ENCODE data around the gene PTGDR.

PTGDR gene

GRCh38 chr14:52267501-52268278 is at the start of gene PTGDR:
Gene PTGDR, plus strand, starts transcription at chr14:52267698. Its CDS starts 117 bp downstream, at chr14:52267815.
- peak; percentile 64 for DNase-seq

GRCh38 chr14:52219488-52220084 is 47.9 kb upstream of the PTGDR start:
- no peak for DNase-seq

GRCh38 chr14:52220924-52221811 is 46.3 kb upstream of the PTGDR start:
- no peak for DNase-seq

GRCh38 chr14:52222901-52223300 is 44.6 kb upstream of the PTGDR start:
- DNase-seq: no peak

- DNase-seq: no peak
Measured at GRCh38 chr14:52227619-52228222, 39.8 kb upstream of the PTGDR start.

GRCh38 chr14:52233693-52234092 is 33.8 kb upstream of the PTGDR start:
- DNase-seq: no peak

GRCh38 chr14:52235434-52235833 is 32.1 kb upstream of the PTGDR start:
- DNase-seq: no peak

GRCh38 chr14:52235866-52236510 is 31.5 kb upstream of the PTGDR start:
- DNase-seq: no peak

GRCh38 chr14:52238682-52239081 is 28.8 kb upstream of the PTGDR start:
- no peak for DNase-seq

GRCh38 chr14:52240623-52241022 is 26.9 kb upstream of the PTGDR start:
- no peak for DNase-seq

- DNase-seq: no peak
Measured at GRCh38 chr14:52241087-52241793, 26.3 kb upstream of the PTGDR start.

- no peak for DNase-seq
Measured at GRCh38 chr14:52244328-52244727, 23.2 kb upstream of the PTGDR start.

- no peak for DNase-seq
Measured at GRCh38 chr14:52244997-52245396, 22.5 kb upstream of the PTGDR start.

GRCh38 chr14:52248057-52248456 is 19.4 kb upstream of the PTGDR start:
- DNase-seq: no peak

GRCh38 chr14:52251724-52252123 is 15.8 kb upstream of the PTGDR start:
- no peak for DNase-seq

GRCh38 chr14:52253503-52253902 is 14.0 kb upstream of the PTGDR start:
- no peak for DNase-seq

GRCh38 chr14:52254086-52254485 is 13.4 kb upstream of the PTGDR start:
- DNase-seq: no peak

- no peak for DNase-seq
Measured at GRCh38 chr14:52258783-52259182, 8.7 kb upstream of the PTGDR start.

GRCh38 chr14:52259434-52259833 is 8.1 kb upstream of the PTGDR start:
- no peak for DNase-seq

- no peak for DNase-seq
Measured at GRCh38 chr14:52262600-52262999, 4.9 kb upstream of the PTGDR start.

- DNase-seq: no peak
Measured at GRCh38 chr14:52263190-52263589, 4.3 kb upstream of the PTGDR start.

- peak; percentile 25 for DNase-seq
Measured at GRCh38 chr14:52265253-52265652, 2.2 kb upstream of the PTGDR start.
